MG63 (cell line): ENCODE measurements around the gene ZNF19. TPM values are rescaled to one million over a fixed set of nuclear protein-coding genes. Genes with fewer than 3 reads are reported as not detected.
A peak's percentile ranks its signal among the peaks of the same experiment; 100 is the strongest.
"Not testable (repeated sequence)": the region's sequence is repeated elsewhere in the genome, so short reads cannot be mapped to it uniquely, and the experiment has no call there.

Experiments
- DNase-seq: peaks from one replicate; pipeline ENCODE4 v3.0.0-alpha.2; 2020
- H3K27me3 ChIP-seq: fragments of 250-450 bp; sonication (Bioruptor Pico); 2 replicates; pipeline ENCODE4 v1.5.1; 2020; ENCODE audit warnings: mild to moderate bottlenecking, moderate library complexity
- H3K36me3 ChIP-seq: fragments of 250-450 bp; sonication (Bioruptor Pico); 2 replicates; pipeline ENCODE4 v1.5.1; 2020; ENCODE audit warnings: mild to moderate bottlenecking, moderate library complexity
- H3K4me3 ChIP-seq: fragments of 250-450 bp; sonication (Bioruptor Pico); 2 replicates; pipeline ENCODE4 v1.5.1; 2020; ENCODE audit warnings: mild to moderate bottlenecking, moderate library complexity
- H3K9me3 ChIP-seq: fragments of 250-450 bp; sonication (Bioruptor Pico); 2 replicates; pipeline ENCODE4 v1.5.1; 2020; ENCODE audit warnings: mild to moderate bottlenecking, moderate library complexity
- total RNA-seq: library from RNA; depleted of rRNA; stranded (reverse); fragments of >200 nt; shearing (Covaris generic); gene quantifications from 2 replicates; pipeline ENCODE4 v1.2.3, GENCODE V29; 2014; ENCODE audit warnings: low replicate concordance; rRNA removed

ZNF19 gene
- 0.25 and 1.1 TPM in 2 replicates for total RNA-seq

DNA sequence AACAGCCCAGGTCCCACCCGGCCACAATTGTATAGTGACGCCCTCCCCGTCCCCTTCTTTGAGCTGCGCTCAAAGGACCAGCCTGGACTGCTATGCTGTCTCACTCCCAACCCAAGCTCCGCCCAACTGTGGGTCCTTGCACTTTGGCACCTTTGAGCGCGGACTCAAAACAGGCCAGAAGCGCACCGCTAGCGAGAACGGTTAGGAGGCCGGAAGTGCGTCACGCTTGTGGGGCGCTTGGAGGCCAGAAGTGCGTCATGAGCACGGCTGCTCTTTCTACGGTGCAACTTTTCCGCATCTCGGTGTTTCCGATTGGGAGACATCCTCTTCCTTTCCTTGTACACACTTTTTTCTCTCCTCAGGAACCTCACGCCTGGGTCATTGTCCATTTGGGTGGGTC lies at the start of gene ZNF19:
Gene ZNF19 (minus strand): TSS at position 203 of the 400 bp plus-strand sequence. CDS start 7,210 bp downstream, outside the sequence.
- no peak for DNase-seq
- Histone ChIP-seq H3K9me3 (no peaks in the 10 kb centered on the region), H3K27me3 (no peaks in the 10 kb centered on the region), H3K36me3 (no peaks in the 10 kb centered on the region), H3K4me3 (no peak within 1 kb of the TSS)

GRCh38 chr16:71537643-71538042 lies 48.5 kb upstream of the ZNF19 start:
- DNase-seq: no peak
- H3K27me3 ChIP-seq: peaks cover 2% of the 10 kb centered on the region; the same call in 1 of the 2 replicates

GRCh38 chr16:71536752-71537499 lies 47.8 kb upstream of the ZNF19 start:
- DNase-seq: no peak
- H3K9me3 ChIP-seq: no peaks in the 10 kb centered on the region
- peaks cover 2% of the 10 kb centered on the region; the same call in 1 of the 2 replicates for H3K27me3 ChIP-seq
- H3K4me3 ChIP-seq: no peak overlapping the region
- no peaks in the 10 kb centered on the region for H3K36me3 ChIP-seq

More at GRCh38 chr16:71537643-71538042, 48.5 kb upstream of the ZNF19 start:
- Histone ChIP-seq H3K4me3 (no peak overlapping the region), H3K9me3 (no peaks in the 10 kb centered on the region), H3K36me3 (no peaks in the 10 kb centered on the region)

GRCh38 chr16:71532366-71532765 lies 43.2 kb upstream of the ZNF19 start:
- Histone ChIP-seq H3K4me3 (no peak overlapping the region), H3K9me3 (no peaks in the 10 kb centered on the region), H3K36me3 (no peaks in the 10 kb centered on the region), H3K27me3 (no peaks in the 10 kb centered on the region)
- DNase-seq: no peak

DNA sequence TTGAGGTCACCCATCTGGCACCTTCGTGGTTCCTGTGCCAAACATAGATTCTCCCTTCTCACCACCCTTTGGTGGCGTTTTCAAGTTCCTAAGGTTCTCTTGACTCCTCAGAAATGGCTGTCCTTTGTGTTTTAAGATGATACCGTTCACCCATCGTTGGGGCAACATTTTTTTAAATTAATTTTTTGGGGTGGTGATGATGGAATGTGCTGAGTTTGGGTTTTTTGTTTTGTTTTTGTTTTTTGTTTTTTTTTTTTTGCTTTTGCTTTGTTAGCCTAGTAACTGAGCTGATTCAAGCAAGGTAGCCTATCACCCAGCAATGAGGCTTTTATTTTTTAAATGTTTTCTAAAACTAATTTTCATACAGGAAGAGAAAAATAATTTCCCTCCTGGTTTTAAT lies 39.7 kb upstream of the ZNF19 start:
- H3K9me3 ChIP-seq: no peaks in the 10 kb centered on the region
- H3K36me3 ChIP-seq: no peaks in the 10 kb centered on the region
- no peak for DNase-seq
- no peaks in the 10 kb centered on the region for H3K27me3 ChIP-seq
- H3K4me3 ChIP-seq: no peak overlapping the region

DNA sequence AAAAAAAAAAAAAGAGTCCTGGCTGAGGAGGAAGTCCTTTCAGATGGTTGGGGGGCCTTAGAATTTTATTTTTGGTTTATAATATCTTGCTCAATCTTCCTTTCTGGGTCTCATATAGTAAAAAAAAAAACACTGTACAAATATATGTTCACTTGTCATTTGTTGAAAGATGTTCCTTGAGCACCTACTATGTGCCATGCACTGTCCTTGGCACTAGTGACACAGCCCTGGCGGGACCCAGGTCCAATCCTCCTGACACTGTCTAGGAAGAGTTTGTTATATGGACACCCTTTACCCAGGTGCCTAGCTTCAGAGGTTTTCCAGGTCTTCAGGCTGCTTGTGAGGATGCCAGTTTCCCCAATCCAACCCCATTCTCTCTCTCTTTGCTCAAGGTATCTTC lies 39.1 kb upstream of the ZNF19 start:
- Histone ChIP-seq H3K4me3 (no peak overlapping the region), H3K36me3 (no peaks in the 10 kb centered on the region), H3K27me3 (no peaks in the 10 kb centered on the region), H3K9me3 (no peaks in the 10 kb centered on the region)
- DNase-seq: no peak

GRCh38 chr16:71526111-71526631 lies 37.0 kb upstream of the ZNF19 start, which contains the start of gene CHST4:
CHST4 (plus strand) TSS chr16:71526426; CDS start chr16:71536678, 10,252 bp downstream.
- H3K9me3 ChIP-seq: no peaks in the 10 kb centered on the region
- no peaks in the 10 kb centered on the region for H3K36me3 ChIP-seq
- no peak within 1 kb of the TSS for H3K4me3 ChIP-seq
- H3K27me3 ChIP-seq: no peaks in the 10 kb centered on the region
- peak; percentile 65 for DNase-seq

- Histone ChIP-seq H3K4me3 (no peak overlapping the region), H3K27me3 (no peaks in the 10 kb centered on the region), H3K36me3 (no peaks in the 10 kb centered on the region), H3K9me3 (no peaks in the 10 kb centered on the region)
- DNase-seq: peak; percentile 54
These were observed 35.7 kb upstream of the ZNF19 start for GRCh38 chr16:71524566-71525553.

- no peaks in the 10 kb centered on the region for H3K9me3 ChIP-seq
- H3K27me3 ChIP-seq: no peaks in the 10 kb centered on the region
- H3K36me3 ChIP-seq: no peaks in the 10 kb centered on the region
- no peak for DNase-seq
- no peak overlapping the region for H3K4me3 ChIP-seq
These were observed 31.4 kb upstream of the ZNF19 start for GRCh38 chr16:71520550-71520949.

- no peaks in the 10 kb centered on the region for H3K36me3 ChIP-seq
- no peaks in the 10 kb centered on the region for H3K27me3 ChIP-seq
- no peak overlapping the region for H3K4me3 ChIP-seq
- no peak for DNase-seq
- no peaks in the 10 kb centered on the region for H3K9me3 ChIP-seq
These were observed 25.9 kb upstream of the ZNF19 start for GRCh38 chr16:71515026-71515425.

GRCh38 chr16:71514476-71514875 lies 25.4 kb upstream of the ZNF19 start:
- H3K36me3 ChIP-seq: no peaks in the 10 kb centered on the region
- H3K27me3 ChIP-seq: no peaks in the 10 kb centered on the region
- H3K9me3 ChIP-seq: no peaks in the 10 kb centered on the region
- DNase-seq: no peak
- H3K4me3 ChIP-seq: no peak overlapping the region

GRCh38 chr16:71513302-71513701 lies 24.2 kb upstream of the ZNF19 start:
- Histone ChIP-seq H3K4me3 (no peak overlapping the region), H3K36me3 (no peaks in the 10 kb centered on the region), H3K27me3 (no peaks in the 10 kb centered on the region), H3K9me3 (no peaks in the 10 kb centered on the region)
- DNase-seq: no peak

DNA sequence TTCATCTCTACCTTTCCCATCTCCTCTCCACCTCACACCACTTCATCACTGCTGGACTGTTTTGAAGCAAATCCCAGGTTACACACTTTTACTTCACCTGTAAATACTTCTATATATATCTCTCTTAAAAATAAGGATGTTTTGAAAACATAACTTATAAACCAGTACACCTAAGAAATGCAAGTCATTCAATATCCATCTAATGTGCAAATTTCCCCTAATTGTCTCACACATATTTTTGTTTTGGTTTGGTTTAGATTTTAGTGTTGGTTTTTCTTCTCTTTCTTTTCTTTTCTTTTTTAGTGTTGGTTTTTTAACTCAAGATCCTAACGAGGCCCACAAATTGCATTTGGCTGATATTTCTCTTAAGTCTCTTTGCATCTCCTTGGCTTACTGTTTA lies 17.9 kb upstream of the ZNF19 start:
- no peaks in the 10 kb centered on the region; the same call in 1 of the 2 replicates for H3K27me3 ChIP-seq
- H3K4me3 ChIP-seq: no peak overlapping the region
- H3K9me3 ChIP-seq: no peaks in the 10 kb centered on the region
- H3K36me3 ChIP-seq: no peaks in the 10 kb centered on the region
- no peak for DNase-seq

GRCh38 chr16:71504901-71505300 lies 15.8 kb upstream of the ZNF19 start:
- H3K9me3 ChIP-seq: no peaks in the 10 kb centered on the region
- DNase-seq: no peak
- no peaks in the 10 kb centered on the region; the same call in 1 of the 2 replicates for H3K27me3 ChIP-seq
- H3K4me3 ChIP-seq: no peak overlapping the region
- no peaks in the 10 kb centered on the region for H3K36me3 ChIP-seq

DNA sequence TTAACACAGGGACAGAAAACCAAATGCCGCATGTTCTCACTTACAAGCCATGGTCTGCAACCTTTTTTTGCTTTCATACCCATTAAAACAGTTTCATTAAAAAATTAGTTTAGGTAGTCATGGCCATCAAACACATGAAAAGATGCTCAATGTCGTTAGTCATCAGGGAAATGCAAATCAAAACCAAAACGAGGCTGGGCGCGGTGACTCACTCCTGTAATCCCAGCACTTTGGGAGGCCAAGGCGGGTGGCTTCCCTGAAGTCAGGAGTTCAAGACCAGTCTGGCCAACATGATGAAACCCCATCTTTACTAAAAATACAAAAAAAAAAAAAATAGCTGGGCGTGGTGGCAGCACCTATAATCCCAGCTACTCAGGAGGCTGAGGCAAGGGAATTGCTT lies 14.9 kb upstream of the ZNF19 start:
- not testable (repeated sequence) for H3K36me3 ChIP-seq, H3K27me3 ChIP-seq, H3K9me3 ChIP-seq, H3K4me3 ChIP-seq
- peak; percentile 8 for DNase-seq

DNA sequence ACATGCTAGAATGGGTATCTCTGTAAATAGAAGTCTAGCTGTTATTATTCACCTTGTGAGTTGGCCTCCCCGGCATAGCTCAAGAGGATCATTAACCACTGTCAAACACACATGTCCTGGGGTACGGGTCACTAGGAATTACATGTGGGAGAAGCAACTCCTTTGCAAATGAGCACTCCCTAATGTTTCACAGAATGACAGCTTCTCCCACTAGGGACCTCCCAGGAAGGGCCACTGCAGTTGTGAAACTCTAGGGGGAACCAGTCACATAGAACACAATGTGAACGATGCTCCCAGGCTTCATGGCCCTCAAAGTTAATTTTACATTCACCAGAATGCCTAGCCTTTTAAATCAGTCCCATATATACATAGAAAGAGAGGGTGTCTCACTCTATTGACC lies 12.4 kb upstream of the ZNF19 start:
- Histone ChIP-seq H3K27me3 (no peaks in the 10 kb centered on the region; the same call in 1 of the 2 replicates), H3K9me3 (no peaks in the 10 kb centered on the region), H3K4me3 (no peak overlapping the region), H3K36me3 (no peaks in the 10 kb centered on the region)
- no peak for DNase-seq

DNA sequence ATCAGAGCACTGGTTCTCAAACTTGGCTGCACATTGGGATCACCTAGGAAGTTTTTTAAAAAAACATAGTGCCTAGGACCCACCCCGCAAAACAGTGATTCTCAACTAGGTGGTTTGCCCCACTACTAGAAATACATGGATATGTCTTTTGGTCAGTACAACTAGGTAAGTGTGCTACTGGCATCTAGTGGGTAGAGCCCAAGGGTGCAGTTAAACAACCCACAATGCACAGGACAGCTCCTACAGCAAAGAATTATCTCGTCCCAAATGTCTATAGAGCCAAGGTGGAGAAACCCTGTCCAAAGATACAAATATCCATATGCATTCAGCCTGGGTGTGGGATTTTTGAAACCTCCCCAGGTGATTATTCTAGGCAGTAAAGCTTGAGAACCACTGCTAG lies 11.8 kb upstream of the ZNF19 start:
- DNase-seq: no peak
- Histone ChIP-seq H3K27me3 (no peaks in the 10 kb centered on the region; the same call in 1 of the 2 replicates), H3K36me3 (no peaks in the 10 kb centered on the region), H3K4me3 (no peak overlapping the region), H3K9me3 (no peaks in the 10 kb centered on the region)
